ENCODE measurements around the gene MARCHF4.
"Not testable (repeated sequence)": the region's sequence is repeated elsewhere in the genome, so short reads cannot be mapped to it uniquely, and the experiment has no call there.

MARCHF4 gene

GRCh38 chr2:216391401-216391800 is 19.1 kb upstream of the MARCHF4 start:
- no peak for DNase-seq

- no peak for DNase-seq
Measured at GRCh38 chr2:216389570-216389969, 17.3 kb upstream of the MARCHF4 start.

GRCh38 chr2:216388046-216388884 is 16.0 kb upstream of the MARCHF4 start:
- no peak for DNase-seq

- no peak for DNase-seq
Measured at GRCh38 chr2:216387262-216387661, 15.0 kb upstream of the MARCHF4 start.

- no peak for DNase-seq
Measured at GRCh38 chr2:216385478-216385877, 13.2 kb upstream of the MARCHF4 start.

GRCh38 chr2:216384409-216384808 is 12.1 kb upstream of the MARCHF4 start:
- not testable (repeated sequence) for DNase-seq

- no peak for DNase-seq
Measured at GRCh38 chr2:216379977-216380376, 7.7 kb upstream of the MARCHF4 start.

GRCh38 chr2:216375286-216375685 is 3.0 kb upstream of the MARCHF4 start:
- no peak for DNase-seq

GRCh38 chr2:216373896-216374295 is 1.6 kb upstream of the MARCHF4 start:
- no peak for DNase-seq

- DNase-seq, result no peak
Measured at GRCh38 chr2:216372761-216373291, 543 bp upstream of the MARCHF4 start.

GRCh38 chr2:216370961-216371712 is 1.1 kb downstream of the MARCHF4 start:
- no peak for DNase-seq

GRCh38 chr2:216369821-216370220 is 2.5 kb downstream of the MARCHF4 start:
- no peak for DNase-seq

GRCh38 chr2:216366777-216367471 is 5.4 kb downstream of the MARCHF4 start:
- DNase-seq, result no peak

- DNase-seq, result no peak
Measured at GRCh38 chr2:216365518-216365917, 6.8 kb downstream of the MARCHF4 start.

- no peak for DNase-seq
Measured at GRCh38 chr2:216363221-216363620, 9.1 kb downstream of the MARCHF4 start.

GRCh38 chr2:216362730-216363129 is 9.6 kb downstream of the MARCHF4 start:
- no peak for DNase-seq

GRCh38 chr2:216355711-216356110 is 16.6 kb downstream of the MARCHF4 start:
- no peak for DNase-seq

- no peak for DNase-seq
Measured at GRCh38 chr2:216354306-216354705, 18.0 kb downstream of the MARCHF4 start.

- DNase-seq, result no peak
Measured at GRCh38 chr2:216352653-216353270, 19.5 kb downstream of the MARCHF4 start.

GRCh38 chr2:216351172-216351925 is 20.9 kb downstream of the MARCHF4 start:
- no peak for DNase-seq

GRCh38 chr2:216350214-216350791 is 22.0 kb downstream of the MARCHF4 start:
- no peak for DNase-seq

GRCh38 chr2:216349366-216349765 is 22.9 kb downstream of the MARCHF4 start:
- no peak for DNase-seq

Data from activated CD4-positive, alpha-beta T cell treated with anti-CD3 and anti-CD28 coated beads for 1 hour (primary cell).